Measurements from ENCODE around the gene TDRD7.
A peak's percentile ranks its signal among the peaks of the same experiment; 100 is the strongest.

TDRD7 gene

DNA sequence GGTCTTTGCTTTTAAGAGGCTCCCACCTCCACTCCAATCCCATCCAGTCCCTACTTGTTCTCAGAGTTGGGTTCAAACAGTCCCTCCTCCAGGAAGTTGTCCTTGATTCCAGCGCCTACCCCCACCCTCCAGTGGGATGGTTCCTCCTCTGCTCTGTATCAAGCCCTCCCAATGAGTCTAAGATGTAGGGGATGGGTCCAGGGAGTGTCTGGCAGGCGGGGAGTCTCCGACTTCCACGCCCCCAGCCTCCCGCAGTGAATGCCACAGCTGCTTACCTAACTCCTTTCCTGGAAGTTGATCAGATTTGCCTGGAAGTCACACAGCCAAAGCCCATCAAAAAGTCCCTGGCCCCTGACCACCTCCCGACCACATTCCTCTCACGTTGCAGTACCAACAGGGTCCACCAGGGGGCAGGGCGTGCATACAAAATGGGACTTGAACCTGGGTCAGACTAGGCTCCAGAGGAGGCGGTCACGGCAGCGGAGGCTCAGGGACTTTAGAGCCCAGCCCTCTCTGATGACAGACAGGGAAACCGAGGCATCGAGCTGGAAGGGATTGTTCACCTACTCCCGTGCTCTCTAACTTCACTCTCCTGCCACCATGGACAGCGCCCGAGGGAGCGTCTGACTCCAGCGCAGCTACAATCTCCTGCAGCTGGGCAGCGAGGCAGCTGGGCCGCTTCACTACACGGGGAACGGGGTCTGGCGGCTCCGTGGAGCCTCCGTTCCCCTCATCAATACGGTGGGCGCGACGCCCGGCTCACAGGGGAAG lies 25.0 kb upstream of the TDRD7 start:
- peak; percentile 22 to 65 for DNase-seq (ENCODE audit: low read depth in 2 of 2)

DNA sequence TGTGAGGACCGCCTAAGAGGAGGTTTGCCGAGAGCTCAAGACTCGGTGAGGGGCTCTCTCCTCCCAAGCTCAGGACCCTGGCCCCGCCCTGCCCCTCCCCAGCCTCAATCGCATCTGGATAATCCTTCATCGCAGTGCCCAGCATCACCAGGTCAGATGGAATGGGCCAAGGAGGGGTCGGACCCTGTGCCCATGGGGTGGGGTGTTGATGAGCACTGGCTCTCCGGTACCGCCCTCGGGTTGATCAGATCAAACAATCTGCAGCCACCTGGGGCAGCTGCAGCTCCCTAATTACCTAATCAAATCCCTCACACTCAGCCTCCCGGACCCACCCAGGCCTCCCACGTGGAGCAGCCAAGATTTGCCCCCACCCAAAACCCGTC lies 24.4 kb upstream of the TDRD7 start:
- no peak for DNase-seq (ENCODE audit: low read depth in 2 of 2)

DNA sequence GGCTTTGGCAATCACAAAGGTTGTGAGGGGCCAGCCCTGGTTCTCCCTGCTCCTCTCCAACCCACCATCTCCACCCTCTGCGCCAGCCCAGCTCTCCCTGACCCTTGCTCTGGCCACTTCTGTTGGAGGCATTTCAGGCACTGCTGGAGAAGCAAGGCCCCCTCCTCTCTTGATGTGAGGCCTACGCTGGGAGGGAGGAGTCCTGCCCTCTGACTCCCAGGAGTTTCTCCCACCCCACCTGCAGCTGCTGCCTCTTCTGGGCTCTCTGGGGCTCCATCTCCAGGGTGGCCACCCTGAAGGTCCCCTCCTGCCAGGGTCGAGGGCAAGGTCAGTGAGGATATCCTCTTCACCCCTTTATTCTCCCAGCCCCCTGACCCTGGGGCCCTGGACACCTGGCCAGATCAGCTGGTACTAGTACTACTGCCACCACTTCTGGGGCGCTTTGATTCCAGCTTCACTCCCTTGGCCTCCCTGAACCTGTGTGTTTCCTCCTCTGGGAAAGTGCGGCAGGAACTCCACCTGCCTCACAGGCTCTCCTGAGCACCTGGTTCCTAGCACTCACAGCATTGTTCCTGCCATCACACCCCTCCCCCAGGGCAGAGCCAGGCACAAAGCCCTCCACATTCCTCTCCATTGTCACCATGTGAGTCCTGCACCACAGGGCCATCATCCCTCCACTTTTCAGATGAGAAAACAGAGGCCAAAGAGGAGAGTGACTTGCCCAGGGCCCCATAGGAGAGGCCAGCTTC lies 23.8 kb upstream of the TDRD7 start:
- DNase-seq (ENCODE audit: low read depth in 2 of 2) = no peak

DNA sequence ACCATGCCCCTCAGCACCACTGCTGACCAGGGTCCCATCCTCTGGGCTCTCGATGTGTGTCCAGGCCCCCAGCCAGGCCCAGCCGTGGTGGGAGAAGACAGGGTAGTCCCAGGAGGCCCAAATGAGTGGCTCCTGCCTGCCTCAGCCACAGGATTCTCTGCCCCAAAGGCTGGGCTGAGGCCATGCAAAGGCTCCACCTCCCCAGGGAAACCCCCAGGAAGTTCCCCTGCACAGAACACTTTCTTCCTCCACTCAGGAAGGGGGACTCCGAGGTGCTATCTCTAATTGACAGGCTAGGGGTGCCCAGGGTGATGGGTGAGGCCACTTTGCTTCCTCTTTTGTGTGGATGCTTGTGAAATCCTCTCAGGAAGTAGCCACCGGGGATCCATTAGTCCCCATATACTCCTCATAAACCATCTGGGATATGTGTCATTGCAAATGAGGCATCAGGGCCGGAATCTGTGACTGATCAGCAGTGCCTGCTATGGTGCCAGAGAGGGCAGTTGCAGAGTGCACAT lies 23.1 kb upstream of the TDRD7 start:
- DNase-seq (ENCODE audit: low read depth in 2 of 2) = peak in 1 of 2 donors; percentile 8

DNA sequence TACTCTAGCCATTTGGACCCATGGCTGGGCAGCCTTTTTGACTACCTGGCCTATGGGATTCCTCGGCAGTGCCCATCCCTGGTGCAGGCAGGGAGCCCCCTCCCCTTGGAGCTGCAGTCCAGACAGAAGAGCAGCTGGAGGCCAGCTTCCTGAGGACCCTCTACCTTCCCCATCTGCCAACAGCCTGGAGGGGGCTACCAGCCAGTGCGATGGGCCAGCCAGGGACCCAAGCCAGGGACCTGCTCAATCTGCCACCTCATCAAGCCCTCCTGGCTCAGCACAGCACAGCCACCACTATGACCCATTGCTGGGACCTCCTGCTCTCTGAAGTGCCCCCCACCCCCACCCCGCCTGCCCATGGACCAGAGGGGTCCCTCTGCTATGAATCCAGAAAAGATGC lies 22.6 kb upstream of the TDRD7 start:
- no peak for DNase-seq (ENCODE audit: low read depth in 2 of 2)

DNA sequence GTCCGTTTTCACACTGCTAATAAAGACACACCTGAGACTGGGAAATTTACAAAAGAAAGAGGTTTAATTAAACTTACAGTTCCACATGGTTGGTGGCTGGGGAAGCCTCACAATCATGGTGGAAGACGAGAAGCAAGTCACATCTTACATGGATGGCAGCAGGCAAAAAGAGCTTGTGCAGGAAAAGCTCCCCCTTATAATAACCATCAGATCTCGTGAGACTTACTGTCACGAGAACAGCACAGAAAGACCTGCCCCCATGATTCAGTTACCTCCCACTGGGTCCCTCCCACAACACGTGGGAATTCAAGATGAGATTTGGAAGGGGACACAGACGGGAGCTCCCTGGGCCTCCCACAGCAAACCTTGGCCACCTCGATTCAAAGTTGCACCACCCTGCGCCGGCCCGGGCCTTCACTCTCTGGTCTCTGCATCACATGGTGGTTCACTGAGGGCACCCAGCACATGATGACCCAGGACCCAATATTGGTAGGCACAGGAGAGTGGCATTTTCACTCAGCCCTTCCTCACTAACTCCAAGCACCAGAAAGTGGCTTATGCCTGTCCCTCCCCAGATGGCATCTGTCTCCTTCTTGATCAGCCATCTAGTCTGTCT lies 21.0 kb upstream of the TDRD7 start:
- DNase-seq (ENCODE audit: low read depth in 2 of 2) = no peak

DNA sequence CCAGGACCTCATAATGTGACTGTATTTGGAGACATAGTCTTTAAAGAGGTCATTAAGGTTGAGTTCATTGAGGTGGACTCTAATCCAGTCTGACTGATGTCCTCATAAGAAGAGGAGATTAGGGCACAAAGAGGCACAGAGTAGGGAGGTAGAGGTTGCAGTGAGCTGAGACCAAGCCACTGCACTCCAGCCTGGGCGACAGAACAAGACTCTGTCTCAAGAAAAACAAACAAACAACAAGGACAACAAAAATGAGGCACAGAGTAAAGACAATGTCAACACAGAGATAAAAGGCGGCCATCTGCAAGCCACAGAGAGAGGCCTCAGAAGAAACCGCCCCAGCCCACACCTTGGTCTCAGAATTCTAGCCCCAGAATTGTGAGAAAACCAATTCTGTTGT lies 17.0 kb upstream of the TDRD7 start:
- no peak for DNase-seq (ENCODE audit: low read depth in 2 of 2)

DNA sequence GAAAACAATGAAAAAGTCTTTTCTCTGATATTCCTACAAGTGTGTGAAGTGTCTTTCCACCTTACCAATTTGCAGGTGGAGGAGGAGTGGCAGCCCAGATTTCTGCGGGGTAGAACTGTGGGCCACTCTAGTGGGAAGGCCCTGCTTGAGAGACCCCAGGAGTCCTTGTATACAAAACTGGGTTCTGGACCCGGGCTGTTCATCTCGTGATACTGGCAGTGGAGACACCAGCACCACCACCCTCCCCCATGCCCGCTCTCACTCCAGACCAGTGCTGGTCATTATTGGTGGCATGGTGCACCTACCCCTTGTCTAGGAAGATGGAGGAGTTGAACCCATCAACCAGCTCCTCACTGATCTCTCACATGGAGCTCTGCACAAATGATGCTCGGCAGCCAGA lies 16.2 kb upstream of the TDRD7 start:
- DNase-seq (ENCODE audit: low read depth in 2 of 2) = no peak

DNA sequence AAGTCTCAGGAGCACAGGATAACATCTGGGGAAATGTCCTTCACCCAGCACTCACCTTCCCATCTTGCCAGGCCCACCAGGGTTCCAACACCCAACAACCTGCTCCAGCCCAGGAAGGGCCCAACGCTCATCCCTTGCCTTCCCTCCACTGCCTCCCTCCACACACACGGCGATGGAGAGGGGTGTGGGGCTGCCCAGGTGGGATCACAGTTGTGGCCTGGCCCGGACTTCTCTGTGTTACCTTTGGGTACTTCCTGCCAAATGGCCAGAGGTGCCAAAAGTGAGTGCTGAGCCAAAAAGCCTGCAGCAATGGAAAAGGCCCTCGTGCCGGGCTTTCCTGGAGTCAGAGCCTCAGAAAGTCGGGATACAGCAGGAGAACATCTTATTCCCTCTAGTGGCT lies 15.6 kb upstream of the TDRD7 start:
- DNase-seq (ENCODE audit: low read depth in 2 of 2) = no peak

DNA sequence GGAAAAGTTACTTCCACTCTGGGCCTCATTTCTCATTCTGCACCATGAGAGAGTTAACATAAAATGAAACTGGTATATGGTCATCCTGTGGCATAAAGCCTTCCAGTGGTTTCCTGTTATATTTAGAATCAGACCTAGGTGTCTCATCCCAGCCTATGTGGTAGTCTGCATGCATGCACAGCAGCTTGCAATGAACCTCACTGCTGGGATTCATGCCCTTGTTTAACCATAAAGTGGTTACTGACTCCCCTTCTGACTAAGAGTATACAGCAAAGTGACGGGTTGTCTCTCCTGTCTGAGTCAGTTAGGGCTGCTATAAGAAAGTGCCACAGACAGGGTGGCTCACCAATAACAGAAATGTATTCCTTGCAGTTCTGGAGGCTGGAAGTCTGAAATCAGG lies 14.7 kb upstream of the TDRD7 start:
- DNase-seq (ENCODE audit: low read depth in 2 of 2) = no peak

DNA sequence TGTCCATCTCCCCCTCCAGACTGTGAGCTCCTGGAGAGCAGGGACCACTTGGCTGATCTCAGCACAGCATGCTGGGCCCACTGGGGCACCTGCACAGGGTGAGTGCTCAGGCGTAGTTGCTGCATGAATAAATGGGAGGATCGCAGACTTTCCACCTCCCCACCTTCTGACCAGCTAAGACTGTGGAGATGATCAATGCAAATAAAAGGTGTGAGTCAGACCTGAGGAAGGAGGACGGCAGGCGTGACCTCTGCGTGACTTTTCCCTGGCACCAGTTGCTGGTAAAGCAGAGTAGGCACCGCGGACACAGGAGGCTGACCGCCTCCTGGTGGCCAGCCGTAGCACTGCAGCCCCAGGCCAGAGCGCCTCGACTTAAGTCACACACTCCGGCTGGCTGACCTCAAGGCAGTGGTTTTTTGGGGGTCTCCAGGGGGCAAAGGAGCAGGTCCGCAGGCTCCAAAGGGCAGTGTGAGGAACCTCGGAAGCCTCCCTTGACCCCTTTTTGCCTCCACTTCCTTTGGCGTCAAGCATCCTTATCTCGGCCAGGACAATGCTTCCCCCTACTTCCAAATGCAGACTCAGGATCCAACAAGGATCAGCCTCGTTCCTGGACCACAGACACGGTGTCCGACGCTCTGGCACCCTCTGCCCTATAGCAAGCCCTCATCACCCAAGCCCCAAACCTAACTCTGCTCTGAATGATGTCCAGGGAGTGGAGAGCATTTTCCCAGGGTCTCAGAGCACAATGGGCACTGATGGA lies 12.7 kb upstream of the TDRD7 start:
- peak in 1 of 2 donors; percentile 50 for DNase-seq (ENCODE audit: low read depth in 2 of 2)

DNA sequence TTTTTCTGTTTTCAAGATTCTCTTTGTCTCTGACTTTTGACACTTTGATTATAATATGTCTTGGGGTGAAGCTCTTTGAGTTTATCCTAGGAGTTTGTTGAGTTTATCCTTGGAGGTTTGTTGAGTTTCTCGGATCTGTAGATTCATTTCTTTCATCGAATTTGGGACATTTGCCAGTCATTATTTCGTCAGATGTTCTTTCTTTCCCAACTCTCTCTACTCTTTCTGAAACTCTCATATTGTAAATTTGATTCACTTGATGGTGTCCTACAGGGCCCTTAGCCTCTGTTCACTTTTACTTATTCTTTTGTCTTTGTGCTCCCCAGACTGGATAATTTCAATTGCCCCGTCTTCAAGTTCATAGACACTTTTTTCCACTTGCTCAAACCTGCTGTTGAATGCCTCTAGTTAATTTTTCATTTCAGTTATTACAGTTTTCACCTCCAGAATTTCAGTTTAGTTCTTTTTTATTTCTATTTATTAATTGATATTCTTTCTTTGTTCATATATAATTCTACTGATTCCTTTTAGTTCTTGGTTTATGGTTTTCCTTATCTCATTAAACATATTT lies 8.1 kb upstream of the TDRD7 start:
- DNase-seq (ENCODE audit: low read depth in 2 of 2) = no peak

DNA sequence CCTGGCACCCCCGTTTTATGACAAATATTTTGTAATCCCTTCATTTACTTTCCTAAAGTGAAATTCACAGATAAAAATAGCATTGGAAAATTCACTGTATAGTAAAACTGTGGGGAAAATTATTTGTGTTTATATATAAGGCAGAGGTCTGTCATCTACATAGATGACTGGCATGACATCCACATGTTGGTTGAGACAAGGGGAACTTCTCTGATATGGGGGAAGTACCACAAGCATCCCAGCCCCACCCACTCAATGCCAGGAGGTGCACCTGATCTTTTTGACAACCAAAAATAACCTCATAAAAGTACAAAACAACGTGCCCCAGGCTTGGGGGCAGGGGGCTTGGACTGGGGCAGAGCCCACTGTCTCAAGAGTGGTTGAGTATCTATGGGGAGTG lies 6.3 kb upstream of the TDRD7 start:
- DNase-seq (ENCODE audit: low read depth in 2 of 2) = no peak

DNA sequence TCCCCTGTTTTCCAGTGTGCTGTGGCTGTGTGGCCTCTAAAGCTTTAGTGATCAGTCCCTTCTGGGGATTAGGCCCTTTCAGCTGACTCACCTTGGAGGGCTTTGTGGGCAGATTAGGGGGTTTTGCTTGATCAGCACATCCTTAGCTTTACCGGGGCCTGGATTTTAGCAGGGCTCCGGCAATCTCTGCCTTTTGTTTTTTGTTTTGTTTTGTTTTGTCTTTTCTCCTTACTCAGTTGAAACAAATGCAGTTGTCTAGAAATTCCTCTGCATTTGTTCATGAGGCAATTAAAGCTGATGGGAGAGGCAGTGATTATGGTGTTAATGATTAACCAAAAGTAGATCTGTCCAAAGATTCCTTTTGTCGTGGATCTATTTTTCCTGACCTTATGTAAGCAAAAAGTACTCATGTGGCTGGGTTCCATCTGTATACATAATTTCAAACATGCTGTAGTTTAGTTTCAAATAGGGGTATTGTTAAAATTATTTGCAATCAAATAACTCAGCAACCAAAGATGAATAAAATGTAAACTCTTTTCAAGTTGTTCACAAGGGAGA lies 5.2 kb upstream of the TDRD7 start:
- no peak for DNase-seq (ENCODE audit: low read depth in 2 of 2)

DNA sequence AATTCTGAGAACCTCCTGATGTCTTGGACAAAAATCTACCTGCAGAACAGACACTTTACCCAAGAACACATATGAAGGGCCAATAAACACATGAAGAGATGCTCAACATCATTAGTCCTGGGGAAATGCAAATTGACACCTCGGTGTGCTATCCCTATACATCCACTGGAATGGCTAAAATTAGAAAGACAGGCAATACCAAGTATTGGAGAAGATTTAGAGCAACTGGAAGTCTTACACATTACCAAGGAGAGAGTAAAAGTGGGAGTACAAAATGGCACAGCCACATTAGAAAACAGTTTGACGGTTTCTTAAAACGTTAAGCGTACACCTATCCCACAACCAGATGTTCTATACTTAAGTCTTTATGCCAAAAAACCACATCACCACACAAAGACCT lies 3.3 kb upstream of the TDRD7 start:
- no peak for DNase-seq (ENCODE audit: low read depth in 2 of 2)

DNA sequence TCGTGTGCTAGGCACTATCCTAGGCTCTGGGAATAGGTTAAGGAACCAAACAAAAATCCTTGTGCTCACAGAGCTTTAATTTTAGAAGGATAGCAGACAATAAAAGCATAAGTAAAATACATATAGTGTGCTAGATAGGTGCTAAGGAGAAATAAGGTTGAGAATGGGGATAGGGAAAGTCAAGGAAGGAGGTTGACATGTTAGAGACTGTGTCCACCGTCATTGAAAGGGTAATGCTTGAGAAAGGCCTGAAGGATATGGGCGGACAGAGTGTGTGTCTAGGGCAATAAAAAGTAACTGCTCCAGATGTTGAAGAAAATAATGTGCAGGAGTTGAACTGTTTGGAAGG lies 482 bp upstream of the TDRD7 start:
- DNase-seq (ENCODE audit: low read depth in 2 of 2) = no peak

DNA sequence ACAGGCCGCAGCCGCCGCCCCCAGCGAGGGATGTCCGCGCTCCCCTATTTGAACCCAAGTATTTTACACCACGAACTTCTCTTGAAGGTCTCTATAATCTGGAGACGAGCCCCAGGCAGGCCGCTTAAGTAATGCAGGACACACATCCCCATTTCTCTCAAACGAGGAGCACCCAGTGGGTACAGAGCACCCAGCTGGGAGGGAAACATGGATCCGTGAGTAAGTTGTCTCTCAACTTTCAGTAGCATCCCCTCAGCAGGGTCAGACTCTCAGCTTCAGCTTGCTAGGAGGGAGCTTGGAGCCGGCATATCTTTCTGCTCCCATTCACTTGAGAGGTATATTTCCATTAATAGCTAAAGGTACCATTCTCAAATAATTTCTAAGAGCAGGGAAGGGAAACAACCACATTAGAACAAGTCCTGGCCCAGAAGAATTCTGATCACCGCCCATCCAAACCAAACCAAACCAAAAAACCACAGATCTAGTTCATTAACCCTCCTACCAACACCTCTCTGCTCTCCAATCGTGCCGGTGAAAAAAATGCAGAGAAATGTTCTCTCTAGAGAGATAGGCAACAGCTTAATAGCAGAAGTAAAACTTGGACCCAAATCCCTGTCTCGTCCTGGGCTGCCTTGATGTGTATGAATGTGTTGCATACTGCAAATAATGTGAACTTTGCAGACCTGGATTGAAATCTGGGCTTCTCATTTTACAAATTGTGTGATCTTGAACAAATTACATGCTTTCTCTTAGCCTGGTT lies 910 bp downstream of the TDRD7 start:
- DNase-seq (ENCODE audit: low read depth in 2 of 2) = no peak

DNA sequence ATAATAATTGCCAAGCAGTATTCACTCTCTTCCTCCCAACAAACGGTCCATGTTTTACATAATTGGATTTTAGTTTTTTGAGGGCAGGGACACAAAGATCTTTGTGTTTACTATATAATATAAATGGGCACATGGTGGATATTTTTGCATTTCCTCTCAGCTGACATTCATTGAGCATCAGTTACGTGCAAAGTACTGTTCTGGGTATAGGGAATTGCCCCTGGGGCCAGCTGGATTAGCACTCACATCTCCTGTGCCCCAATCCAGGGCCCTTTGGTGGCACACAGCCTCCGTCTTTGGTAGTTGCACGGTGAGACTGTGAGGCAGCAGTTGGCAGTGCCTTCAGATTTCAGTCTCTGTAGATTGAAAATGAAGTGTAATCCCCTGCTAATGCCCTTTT lies 1.6 kb downstream of the TDRD7 start:
- no peak for DNase-seq (ENCODE audit: low read depth in 2 of 2)

DNA sequence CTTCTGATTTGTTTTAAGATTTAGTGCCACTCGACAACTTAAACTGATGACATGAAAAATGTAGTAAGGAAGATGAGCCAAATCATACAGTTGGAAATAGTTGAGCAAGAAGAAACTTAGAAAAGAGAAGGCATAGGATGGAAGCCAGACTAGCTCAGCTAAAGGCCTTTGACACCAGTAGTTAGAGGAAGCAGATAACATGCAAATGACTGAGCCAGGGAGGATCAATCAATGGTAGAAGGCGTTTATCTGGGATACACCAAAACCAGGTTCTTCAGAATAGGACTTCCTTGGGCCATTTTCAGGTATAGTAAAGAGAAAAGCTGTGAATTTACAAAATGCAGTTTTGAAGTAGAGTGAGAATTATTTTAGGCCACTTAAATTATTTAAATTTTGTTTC lies 3.2 kb downstream of the TDRD7 start:
- no peak for DNase-seq (ENCODE audit: low read depth in 2 of 2)

DNA sequence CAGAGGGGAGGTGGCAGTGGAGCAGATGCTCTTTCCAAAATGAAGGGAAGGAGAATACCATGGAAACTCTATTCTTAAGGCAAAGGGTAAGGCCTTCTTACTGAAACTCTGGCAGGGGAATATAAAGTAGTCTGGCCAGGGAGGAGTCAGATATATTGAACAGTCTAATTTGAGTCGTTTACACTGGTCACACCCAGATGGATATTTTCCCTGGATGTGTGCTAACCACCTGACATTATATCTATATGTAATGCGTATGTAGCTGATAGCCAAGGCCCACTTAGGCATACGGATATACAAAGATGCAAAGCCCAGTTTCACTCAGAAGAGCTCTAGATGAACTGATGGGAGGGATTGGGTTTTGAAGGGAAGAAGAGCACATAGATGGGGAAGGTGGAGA lies 7.0 kb downstream of the TDRD7 start:
- DNase-seq (ENCODE audit: low read depth in 2 of 2) = no peak

Data from stimulated activated CD4-positive, alpha-beta T cell treated with anti-CD3 and anti-CD28 coated beads, Interleukin-1b, Interleukin-23, amount 100 ng/mL, for 1 hour (primary cell).